ENCODE measurements around the gene NUTM2G.
"Not testable (repeated sequence)": the region's sequence is repeated elsewhere in the genome, so short reads cannot be mapped to it uniquely, and the experiment has no call there.

DNA sequence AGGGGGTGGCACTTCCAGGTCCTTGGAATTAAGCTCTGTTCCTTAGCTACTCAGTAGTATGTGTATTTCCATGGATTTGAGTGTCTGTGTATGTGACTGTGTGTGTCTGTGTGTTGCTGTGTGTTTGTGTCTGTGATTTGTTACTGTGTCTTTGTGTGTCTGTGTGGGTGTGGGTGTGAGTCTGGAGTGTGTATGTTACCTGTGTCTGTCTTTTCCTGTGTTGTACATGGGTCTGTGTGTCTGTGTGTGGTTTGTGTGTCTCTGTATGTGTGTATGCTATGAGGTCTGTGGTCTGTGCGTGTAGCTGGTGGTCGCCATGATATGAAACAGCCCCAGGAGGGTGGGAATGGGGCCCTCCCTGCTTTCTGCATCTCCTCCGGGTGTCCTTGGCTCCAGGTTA lies 8.8 kb downstream of the NUTM2G start:
- TF ChIP-seq, protein P1, sequence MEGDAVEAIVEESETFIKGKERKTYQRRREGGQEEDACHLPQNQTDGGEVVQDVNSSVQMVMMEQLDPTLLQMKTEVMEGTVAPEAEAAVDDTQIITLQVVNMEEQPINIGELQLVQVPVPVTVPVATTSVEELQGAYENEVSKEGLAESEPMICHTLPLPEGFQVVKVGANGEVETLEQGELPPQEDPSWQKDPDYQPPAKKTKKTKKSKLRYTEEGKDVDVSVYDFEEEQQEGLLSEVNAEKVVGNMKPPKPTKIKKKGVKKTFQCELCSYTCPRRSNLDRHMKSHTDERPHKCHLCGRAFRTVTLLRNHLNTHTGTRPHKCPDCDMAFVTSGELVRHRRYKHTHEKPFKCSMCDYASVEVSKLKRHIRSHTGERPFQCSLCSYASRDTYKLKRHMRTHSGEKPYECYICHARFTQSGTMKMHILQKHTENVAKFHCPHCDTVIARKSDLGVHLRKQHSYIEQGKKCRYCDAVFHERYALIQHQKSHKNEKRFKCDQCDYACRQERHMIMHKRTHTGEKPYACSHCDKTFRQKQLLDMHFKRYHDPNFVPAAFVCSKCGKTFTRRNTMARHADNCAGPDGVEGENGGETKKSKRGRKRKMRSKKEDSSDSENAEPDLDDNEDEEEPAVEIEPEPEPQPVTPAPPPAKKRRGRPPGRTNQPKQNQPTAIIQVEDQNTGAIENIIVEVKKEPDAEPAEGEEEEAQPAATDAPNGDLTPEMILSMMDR (conservative IDR thresholded peaks at IDR 0.05) = not testable (repeated sequence)
- TF ChIP-seq EZH2 (IDR thresholded peaks at IDR 0.05; ENCODE audit: low read depth) = not testable (repeated sequence)

Data from PC-9 (cell line).